Neural progenitor cell (in vitro differentiated cells): ENCODE results near the gene MIDN. TPM values are rescaled to one million over a fixed set of nuclear protein-coding genes. Genes with fewer than 3 reads are reported as not detected.

Experiments
- DNase-seq: peaks from one replicate; pipeline ENCODE4 v3.0.0-alpha.2; 2016; ENCODE audit warnings: low spot score
- H2AFZ ChIP-seq: fragments of 200-600 bp; sonication (generic); replicated peaks from 2 replicates; pipeline ENCODE4 v1.6.1; 2016; ENCODE audit warnings: antibody characterized with exemption
- H3F3A ChIP-seq: fragments of 200-600 bp; sonication (generic); 2 replicates; pipeline ENCODE4 v1.6.1; 2016; ENCODE audit warnings: antibody characterized with exemption, low read depth
- H3K27ac ChIP-seq: fragments of 200-600 bp; sonication (generic); 2 replicates; pipeline ENCODE4 v1.5.1; 2016; ENCODE audit warnings: mild to moderate bottlenecking
- H3K27me3 ChIP-seq: fragments of 200-600 bp; sonication (generic); 2 replicates; pipeline ENCODE4 v1.6.1; 2016; ENCODE audit warnings: mild to moderate bottlenecking, moderate library complexity
- H3K36me3 ChIP-seq: fragments of 200-600 bp; sonication (generic); 2 replicates; pipeline ENCODE4 v1.5.1; 2016
- H3K4me1 ChIP-seq: fragments of 200-600 bp; sonication (generic); 2 replicates; pipeline ENCODE4 v1.6.1; 2016; ENCODE audit warnings: mixed run types
- H3K4me2 ChIP-seq: fragments of 200-600 bp; sonication (generic); 2 replicates; pipeline ENCODE4 v1.6.1; 2016
- H3K4me3 ChIP-seq: fragments of 200-600 bp; sonication (generic); 2 replicates; pipeline ENCODE4 v1.5.1; 2016
- H3K79me2 ChIP-seq: fragments of 200-600 bp; sonication (generic); 2 replicates; pipeline ENCODE4 v1.6.1; 2016; ENCODE audit warnings: low read depth
- H3K9ac ChIP-seq: fragments of 200-600 bp; sonication (generic); 2 replicates; pipeline ENCODE4 v1.6.1; 2016
- H3K9me3 ChIP-seq: fragments of 200-600 bp; sonication (generic); 2 replicates; pipeline ENCODE4 v1.5.1; 2016; ENCODE audit warnings: low read depth
- H4K20me1 ChIP-seq: fragments of 200-600 bp; sonication (generic); 2 replicates; pipeline ENCODE4 v1.6.1; 2016; ENCODE audit warnings: low read depth
- H3K27ac Mint-ChIP-seq: 3 replicates; pipeline ENCODE4 v1.8.0; 2021; ENCODE audit warnings: mixed read lengths
- H3K27me3 Mint-ChIP-seq: 2 replicates; pipeline ENCODE4 v1.8.0; 2022; ENCODE audit warnings: low read depth, mild to moderate bottlenecking, inconsistent platforms, moderate library complexity, mixed read lengths; ENCODE audit not compliant: insufficient read depth
- H3K36me3 Mint-ChIP-seq: 3 replicates; pipeline ENCODE4 v1.8.0; 2021; ENCODE audit warnings: mixed read lengths
- H3K4me1 Mint-ChIP-seq: 3 replicates; pipeline ENCODE4 v1.8.0; 2021; ENCODE audit warnings: mixed read lengths
- H3K4me3 Mint-ChIP-seq: 3 replicates; pipeline ENCODE4 v1.8.0; 2021; ENCODE audit warnings: mild to moderate bottlenecking, moderate library complexity, mixed read lengths
- H3K9me3 Mint-ChIP-seq: 3 replicates; pipeline ENCODE4 v1.8.0; 2020; ENCODE audit warnings: mixed read lengths
- EZH2 ChIP-seq: fragments of 200-600 bp; sonication (generic); IDR thresholded peaks from 2 replicates; pipeline ENCODE4 v1.6.1; 2017; ENCODE audit warnings: antibody characterized with exemption, mild to moderate bottlenecking, moderate library complexity
- EZH2phosphoT487 ChIP-seq: fragments of 200-600 bp; sonication (generic); IDR thresholded peaks from 2 replicates; pipeline ENCODE4 v1.6.1; 2017; ENCODE audit warnings: antibody characterized with exemption
- total RNA-seq: library from RNA; depleted of rRNA; stranded (reverse); fragments of >200 nt; gene quantifications from 2 replicates; pipeline ENCODE4 v1.2.3, GENCODE V29; 2015; ENCODE audit warnings: low replicate concordance
- TF ChIP-seq, protein P1 (sequence below): fragments of 200-600 bp; sonication (generic); IDR thresholded peaks from 2 replicates; pipeline ENCODE4 v1.5.1; 2017; ENCODE audit warnings: antibody characterized with exemption, mild to moderate bottlenecking

MIDN gene
- total RNA-seq, 1 donor from 2014 or later: 16.1 TPM

- Histone ChIP-seq H3F3A (peaks cover 4% of the 10 kb centered on the region), H3K79me2 (peaks cover under 1% of the 10 kb centered on the region), H3K4me2 (no peak overlapping the region), H2AFZ (no peak overlapping the region), H3K9me3 (no peaks in the 10 kb centered on the region), H3K27ac (no peak overlapping the region), H3K36me3 (no peaks in the 10 kb centered on the region), H3K9ac (no peak overlapping the region), H3K4me3 (no peak overlapping the region), H3K27me3 (peaks cover 18% of the 10 kb centered on the region), H4K20me1 (peaks cover 75% of the 10 kb centered on the region), H3K4me1 (no peaks in the 10 kb centered on the region)
- Mint-ChIP-seq H3K27me3 (peaks cover 2% of the 10 kb centered on the region), H3K27ac (no peak overlapping the region), H3K36me3 (peaks cover 3% of the 10 kb centered on the region), H3K9me3 (no peaks in the 10 kb centered on the region), H3K4me1 (peaks cover 5% of the 10 kb centered on the region), H3K4me3 (no peak overlapping the region)
- TF ChIP-seq, protein P1, sequence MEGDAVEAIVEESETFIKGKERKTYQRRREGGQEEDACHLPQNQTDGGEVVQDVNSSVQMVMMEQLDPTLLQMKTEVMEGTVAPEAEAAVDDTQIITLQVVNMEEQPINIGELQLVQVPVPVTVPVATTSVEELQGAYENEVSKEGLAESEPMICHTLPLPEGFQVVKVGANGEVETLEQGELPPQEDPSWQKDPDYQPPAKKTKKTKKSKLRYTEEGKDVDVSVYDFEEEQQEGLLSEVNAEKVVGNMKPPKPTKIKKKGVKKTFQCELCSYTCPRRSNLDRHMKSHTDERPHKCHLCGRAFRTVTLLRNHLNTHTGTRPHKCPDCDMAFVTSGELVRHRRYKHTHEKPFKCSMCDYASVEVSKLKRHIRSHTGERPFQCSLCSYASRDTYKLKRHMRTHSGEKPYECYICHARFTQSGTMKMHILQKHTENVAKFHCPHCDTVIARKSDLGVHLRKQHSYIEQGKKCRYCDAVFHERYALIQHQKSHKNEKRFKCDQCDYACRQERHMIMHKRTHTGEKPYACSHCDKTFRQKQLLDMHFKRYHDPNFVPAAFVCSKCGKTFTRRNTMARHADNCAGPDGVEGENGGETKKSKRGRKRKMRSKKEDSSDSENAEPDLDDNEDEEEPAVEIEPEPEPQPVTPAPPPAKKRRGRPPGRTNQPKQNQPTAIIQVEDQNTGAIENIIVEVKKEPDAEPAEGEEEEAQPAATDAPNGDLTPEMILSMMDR: no peak
- no peak for TF ChIP-seq EZH2phosphoT487
- TF ChIP-seq EZH2: no peak
- no peak for DNase-seq
Measured at GRCh38 chr19:1293782-1294604, 45.6 kb downstream of the MIDN start.

GRCh38 chr19:1294688-1295087, 46.3 kb downstream of the MIDN start:
- no peaks in the 10 kb centered on the region for H3K9me3 Mint-ChIP-seq
- TF ChIP-seq, protein P1: no peak
- no peak for TF ChIP-seq EZH2phosphoT487
- no peak for TF ChIP-seq EZH2

DNA sequence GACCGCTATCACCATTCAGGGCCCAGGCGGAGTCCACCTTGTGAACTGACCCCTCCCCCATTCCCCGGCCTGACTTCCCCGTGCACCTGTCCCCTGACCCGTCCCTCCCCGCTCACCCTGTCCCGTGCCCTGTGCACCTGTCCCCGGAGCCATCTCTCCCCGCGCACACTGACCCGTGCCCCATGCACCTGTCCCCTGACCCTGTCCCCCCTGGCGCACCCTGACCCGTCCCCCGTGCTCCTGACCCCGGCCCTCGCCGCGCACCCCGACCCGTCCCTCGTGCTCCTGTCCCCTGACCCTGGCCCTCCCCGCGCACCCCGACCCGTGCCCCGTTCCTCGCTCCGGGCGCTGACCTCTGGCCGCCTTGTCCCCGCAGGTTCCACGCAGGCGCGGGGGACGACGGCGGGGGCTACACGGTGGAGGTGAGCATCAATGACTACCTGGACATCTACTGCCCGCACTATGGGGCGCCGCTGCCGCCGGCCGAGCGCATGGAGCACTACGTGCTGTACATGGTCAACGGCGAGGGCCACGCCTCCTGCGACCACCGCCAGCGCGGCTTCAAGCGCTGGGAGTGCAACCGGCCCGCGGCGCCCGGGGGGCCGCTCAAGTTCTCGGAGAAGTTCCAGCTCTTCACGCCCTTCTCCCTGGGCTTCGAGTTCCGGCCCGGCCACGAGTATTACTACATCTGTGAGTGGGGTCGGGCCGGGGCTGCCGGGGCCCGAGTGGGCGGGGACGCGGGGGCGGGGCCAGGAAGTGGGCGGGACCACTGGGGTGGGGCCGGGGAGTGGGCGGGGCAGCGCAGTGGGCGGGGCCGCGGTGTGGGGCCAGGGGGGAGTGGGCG, 47.0 kb downstream of the MIDN start:
- Histone ChIP-seq H3K79me2 (no peaks in the 10 kb centered on the region), H4K20me1 (peaks cover 64% of the 10 kb centered on the region), H3K4me2 (peak overlapping the region; percentile 70), H3K9me3 (no peaks in the 10 kb centered on the region), H3K9ac (no peak overlapping the region), H3F3A (peaks cover 4% of the 10 kb centered on the region), H3K4me1 (no peaks in the 10 kb centered on the region), H3K36me3 (no peaks in the 10 kb centered on the region), H3K27me3 (peaks cover 18% of the 10 kb centered on the region), H2AFZ (no peak overlapping the region), H3K4me3 (peak overlapping the region; percentile 32), H3K27ac (no peak overlapping the region)
- Mint-ChIP-seq H3K27ac (no peak overlapping the region), H3K9me3 (no peaks in the 10 kb centered on the region), H3K4me1 (peaks cover 3% of the 10 kb centered on the region), H3K27me3 (peaks cover 2% of the 10 kb centered on the region), H3K36me3 (peaks cover 3% of the 10 kb centered on the region), H3K4me3 (no peak overlapping the region)
- TF ChIP-seq, protein P1: no peak
- TF ChIP-seq EZH2: no peak
- TF ChIP-seq EZH2phosphoT487: no peak
- DNase-seq: peak; percentile 39

More at GRCh38 chr19:1294688-1295087, 46.3 kb downstream of the MIDN start:
- Histone ChIP-seq H2AFZ (no peak overlapping the region), H3F3A (peaks cover 4% of the 10 kb centered on the region), H3K79me2 (no peaks in the 10 kb centered on the region), H3K4me2 (no peak overlapping the region), H3K27ac (no peak overlapping the region), H3K4me1 (no peaks in the 10 kb centered on the region), H3K4me3 (no peak overlapping the region), H3K9me3 (no peaks in the 10 kb centered on the region), H3K27me3 (peaks cover 18% of the 10 kb centered on the region), H3K36me3 (no peaks in the 10 kb centered on the region), H4K20me1 (peaks cover 69% of the 10 kb centered on the region), H3K9ac (no peak overlapping the region)
- Mint-ChIP-seq H3K4me1 (peaks cover 3% of the 10 kb centered on the region), H3K36me3 (peaks cover 3% of the 10 kb centered on the region), H3K27ac (no peak overlapping the region), H3K27me3 (peaks cover 2% of the 10 kb centered on the region), H3K4me3 (no peak overlapping the region)
- DNase-seq: no peak
